DMS 273 treated with DMSO at 0.1 percent for 48 hours (cell line): Measurements from ENCODE around the gene FOXF1.

ENCODE experiments used
- DNase-seq: peaks from one replicate; lab custom pipeline; 2025; lab: John Stamatoyannopoulos, UW

FOXF1 gene

GRCh38 chr16:86558355-86559193 lies 48.2 kb downstream of the FOXF1 start:
- DNase-seq: no peak

GRCh38 chr16:86559802-86560305 lies 49.5 kb downstream of the FOXF1 start:
- DNase-seq: no peak

GRCh38 chr16:86562356-86562755 lies 52.0 kb downstream of the FOXF1 start:
- no peak for DNase-seq

GRCh38 chr16:86563469-86564345 lies 53.4 kb downstream of the FOXF1 start:
- DNase-seq: peak; percentile 61
